ENCODE data around the gene DDX20. TPM values are rescaled to one million over a fixed set of nuclear protein-coding genes. Genes with fewer than 3 reads are reported as not detected.

The DDX20 gene
- total and polyA plus RNA-seq, 4 donors: 6.0 to 14.4 (median 8.0) TPM

GRCh38 chr1:111727056-111727455 is 28.6 kb upstream of the DDX20 start:
- Histone ChIP-seq H3K9me3 (ENCODE audit: control insufficient read depth in 4 of 4, insufficient read depth in 3 of 4, low read length in 3 of 4) (no peaks in the 10 kb centered on the region), H3K36me3 (ENCODE audit: control insufficient read depth in 4 of 4, insufficient read depth in 4 of 4, low read length in 4 of 4) (peaks cover 0 to 8% (median 0%) of the 10 kb centered on the region in 4 donors), H3K27me3 (ENCODE audit: control insufficient read depth in 3 of 3, insufficient read depth in 3 of 3, low read length in 2 of 3) (no peaks in the 10 kb centered on the region), H3K9ac (ENCODE audit: insufficient read depth in 1 of 2, low read length in 2 of 2) (no peak overlapping the region), H3K27ac (ENCODE audit: low read depth in 1 of 2, low read length in 1 of 2) (no peak overlapping the region), H3K4me3 (no peak overlapping the region), H3K4me1 (ENCODE audit: control insufficient read depth in 5 of 5, insufficient read depth in 5 of 5, low read length in 5 of 5) (peaks cover 1 to 19% (median 7%) of the 10 kb centered on the region in 5 donors)
- ATAC-seq (ENCODE audit: insufficient read depth, low FRiP score) (no peak), DNase-seq (no peak)
- WGBS, 2 donors: 90 to 93% methylated on average over 18 of the region's 18 CpGs
- no peak for TF ChIP-seq CTCF (IDR thresholded peaks at IDR 0.05; ENCODE audit: control extremely low read depth, extremely low read depth)

GRCh38 chr1:111729271-111729921 is 26.3 kb upstream of the DDX20 start:
- no peak overlapping the region for H3K9ac ChIP-seq (ENCODE audit: insufficient read depth in 1 of 2, low read length in 2 of 2)
- H3K4me3 ChIP-seq: no peak overlapping the region
- WGBS, 2 donors: 73 to 77% methylated on average over 8 of the region's 8 CpGs
- no peak for DNase-seq
- no peaks in the 10 kb centered on the region for H3K27me3 ChIP-seq (ENCODE audit: control insufficient read depth in 3 of 3, insufficient read depth in 3 of 3, low read length in 2 of 3)
- no peaks in the 10 kb centered on the region for H3K9me3 ChIP-seq (ENCODE audit: control insufficient read depth in 4 of 4, insufficient read depth in 3 of 4, low read length in 3 of 4)
- TF ChIP-seq CTCF (IDR thresholded peaks at IDR 0.05; ENCODE audit: control extremely low read depth, extremely low read depth): no peak
- peaks cover 6 to 31% (median 15%) of the 10 kb centered on the region in 5 donors for H3K4me1 ChIP-seq (ENCODE audit: control insufficient read depth in 5 of 5, insufficient read depth in 5 of 5, low read length in 5 of 5)
- H3K36me3 ChIP-seq (ENCODE audit: control insufficient read depth in 4 of 4, insufficient read depth in 4 of 4, low read length in 4 of 4): peaks cover 0 to 8% (median 0%) of the 10 kb centered on the region in 4 donors
- H3K27ac ChIP-seq (ENCODE audit: low read depth in 1 of 2, low read length in 1 of 2): peak overlapping the region in 1 of 2 donors; percentile 42
- ATAC-seq (ENCODE audit: insufficient read depth, low FRiP score): no peak

GRCh38 chr1:111729946-111730681 is 25.6 kb upstream of the DDX20 start:
- Histone ChIP-seq H3K9me3 (ENCODE audit: control insufficient read depth in 4 of 4, insufficient read depth in 3 of 4, low read length in 3 of 4) (no peaks in the 10 kb centered on the region), H3K36me3 (ENCODE audit: control insufficient read depth in 4 of 4, insufficient read depth in 4 of 4, low read length in 4 of 4) (peaks cover 0 to 8% (median 0%) of the 10 kb centered on the region in 4 donors), H3K27ac (ENCODE audit: low read depth in 1 of 2, low read length in 1 of 2) (peak overlapping the region in 1 of 2 donors; percentile 42), H3K4me1 (ENCODE audit: control insufficient read depth in 5 of 5, insufficient read depth in 5 of 5, low read length in 5 of 5) (peaks cover 6 to 37% (median 16%) of the 10 kb centered on the region in 5 donors), H3K27me3 (ENCODE audit: control insufficient read depth in 3 of 3, insufficient read depth in 3 of 3, low read length in 2 of 3) (no peaks in the 10 kb centered on the region), H3K4me3 (no peak overlapping the region), H3K9ac (ENCODE audit: insufficient read depth in 1 of 2, low read length in 2 of 2) (no peak overlapping the region)
- TF ChIP-seq CTCF (IDR thresholded peaks at IDR 0.05; ENCODE audit: control extremely low read depth, extremely low read depth): no peak
- WGBS, 2 donors: 83 to 91% methylated on average over 7 of the region's 7 CpGs
- ATAC-seq (ENCODE audit: insufficient read depth, low FRiP score): no peak
- DNase-seq: no peak

Data from lung (tissue), 12 donors.